WI38 (cell line): ENCODE measurements around the gene IL2RA.
"Not testable (repeated sequence)": the region's sequence is repeated elsewhere in the genome, so short reads cannot be mapped to it uniquely, and the experiment has no call there.

Source experiments
- H3K4me3 ChIP-seq: 2 replicates; pipeline ENCODE4 v1.5.1; 2011; ENCODE audit warnings: low read depth, mild to moderate bottlenecking, control low read depth, low read length
- CTCF ChIP-seq: IDR thresholded peaks from 2 replicates; pipeline ENCODE4 v1.5.1; 2012; ENCODE audit warnings: low read depth, mild to moderate bottlenecking, control low read depth, low read length

IL2RA gene

GRCh38 chr10:6070660-6071059 is 8.5 kb upstream of the IL2RA start:
- H3K4me3 ChIP-seq = no peak overlapping the region
- no peak for TF ChIP-seq CTCF

GRCh38 chr10:6069081-6069931 is 7.1 kb upstream of the IL2RA start:
- H3K4me3 ChIP-seq = no peak overlapping the region
- TF ChIP-seq CTCF = no peak

- H3K4me3 ChIP-seq = no peak overlapping the region
- no peak for TF ChIP-seq CTCF
These were observed 6.3 kb upstream of the IL2RA start for GRCh38 chr10:6068422-6068821.

GRCh38 chr10:6068006-6068405 is 5.8 kb upstream of the IL2RA start:
- no peak for TF ChIP-seq CTCF
- no peak overlapping the region for H3K4me3 ChIP-seq

GRCh38 chr10:6067457-6067856 is 5.3 kb upstream of the IL2RA start:
- no peak overlapping the region for H3K4me3 ChIP-seq
- TF ChIP-seq CTCF = no peak

GRCh38 chr10:6065835-6066234 is 3.7 kb upstream of the IL2RA start:
- no peak overlapping the region for H3K4me3 ChIP-seq
- no peak for TF ChIP-seq CTCF

- no peak for TF ChIP-seq CTCF
- H3K4me3 ChIP-seq = no peak overlapping the region
These were observed 3.2 kb upstream of the IL2RA start for GRCh38 chr10:6065406-6065805.

- not testable (repeated sequence) for H3K4me3 ChIP-seq
These were observed 2.6 kb upstream of the IL2RA start for GRCh38 chr10:6064726-6065125.
